Liver (tissue), 9 donors: ENCODE results near the gene CXCL14. TPM values are rescaled to one million over a fixed set of nuclear protein-coding genes. Genes with fewer than 3 reads are reported as not detected.
A peak's percentile ranks its signal among the peaks of the same experiment; 100 is the strongest.

ENCODE experiments used
- DNase-seq: peaks from one replicate; pipeline ENCODE4 v3.0.0-alpha.2; 2017; ENCODE audit warnings: low spot score
- H3K27ac ChIP-seq, 2 donors: one replicate each; pipeline ENCODE4 v1.7.0; 2013; ENCODE audit warnings: inconsistent platforms in 2 of 2, low read length in 2 of 2, control low read depth in 1 of 2, low read depth in 1 of 2, mild to moderate bottlenecking in 1 of 2
- H3K27me3 ChIP-seq, 4 donors: one replicate each; pipeline versions ENCODE4 v1.6.1 to v1.7.0; 2013; ENCODE audit warnings: low read length in 3 of 4, inconsistent platforms in 1 of 4, mild to moderate bottlenecking in 1 of 4, moderate library complexity in 1 of 4; ENCODE audit not compliant: control insufficient read depth in 4 of 4, insufficient read depth in 4 of 4
- H3K36me3 ChIP-seq, 4 donors: one replicate each; pipeline versions ENCODE4 v1.6.1 to v1.7.0; 2013; ENCODE audit warnings: low read length in 3 of 4, mild to moderate bottlenecking in 3 of 4, low read depth in 1 of 4, moderate library complexity in 1 of 4; ENCODE audit not compliant: control insufficient read depth in 4 of 4, insufficient read depth in 3 of 4
- H3K4me1 ChIP-seq, 4 donors: one replicate each; pipeline versions ENCODE4 v1.6.1 to v1.7.0; 2013; ENCODE audit warnings: low read length in 3 of 4, mild to moderate bottlenecking in 3 of 4, moderate library complexity in 1 of 4; ENCODE audit not compliant: control insufficient read depth in 4 of 4, insufficient read depth in 4 of 4
- H3K4me3 ChIP-seq, 3 donors: one replicate each; pipeline versions ENCODE4 v1.6.1 to v1.7.0; 2013; ENCODE audit warnings: low read length in 3 of 3, control low read depth in 1 of 3, low read depth in 1 of 3, mild to moderate bottlenecking in 1 of 3
- H3K9ac ChIP-seq, 2 donors: one replicate each; pipeline ENCODE4 v1.7.0; 2013; ENCODE audit warnings: low read length in 2 of 2, mild to moderate bottlenecking in 2 of 2, moderate library complexity in 2 of 2, control low read depth in 1 of 2, low read depth in 1 of 2
- H3K9me3 ChIP-seq, 4 donors: one replicate each; pipeline versions ENCODE4 v1.6.1 to v1.7.0; 2013; ENCODE audit warnings: low read length in 3 of 4; ENCODE audit not compliant: control insufficient read depth in 4 of 4
- EGR1 ChIP-seq, 2 donors: IDR thresholded peaks; 2 replicates each; pipeline ENCODE4 v1.6.1; 2016 to 2018; ENCODE audit warnings: antibody characterized with exemption in 2 of 2, low read depth in 2 of 2
- GABPA ChIP-seq, 2 donors: IDR thresholded peaks in 1 of 2; conservative IDR thresholded peaks in 1 of 2; 2 replicates each; pipeline ENCODE4 v1.6.1; 2016; ENCODE audit warnings: antibody characterized with exemption in 2 of 2, mild to moderate bottlenecking in 1 of 2, moderate library complexity in 1 of 2
- HNF4A ChIP-seq, 2 donors: conservative IDR thresholded peaks; 2 replicates each; pipeline ENCODE4 v1.6.1; 2016; ENCODE audit warnings: antibody characterized with exemption in 2 of 2, mild to moderate bottlenecking in 2 of 2
- JUND ChIP-seq, 2 donors: IDR thresholded peaks; 2 replicates each; pipeline ENCODE4 v1.6.1; 2016; ENCODE audit warnings: antibody characterized with exemption in 2 of 2
- NR2F2 ChIP-seq: IDR thresholded peaks from 2 replicates; pipeline ENCODE4 v1.6.1; 2016; ENCODE audit warnings: antibody characterized with exemption
- RAD21 ChIP-seq, 2 donors: IDR thresholded peaks; 2 replicates each; pipeline ENCODE4 v1.6.1; 2016; ENCODE audit warnings: antibody characterized with exemption in 2 of 2, mild to moderate bottlenecking in 2 of 2
- RXRA ChIP-seq, 2 donors: IDR thresholded peaks; 2 replicates each; pipeline ENCODE4 v1.6.1; 2017 to 2018; ENCODE audit warnings: antibody characterized with exemption in 2 of 2, mild to moderate bottlenecking in 1 of 2
- TAF1 ChIP-seq: conservative IDR thresholded peaks from 2 replicates; pipeline ENCODE4 v1.6.1; 2016; ENCODE audit warnings: antibody characterized with exemption, mild to moderate bottlenecking
- YY1 ChIP-seq: IDR thresholded peaks from 2 replicates; pipeline ENCODE4 v1.6.1; 2016; ENCODE audit warnings: antibody characterized with exemption, mild to moderate bottlenecking
- WGBS: extraction: QIAGEN DNeasy Blood & Tissue Kit; methylation state at CpG from one replicate; pipeline ENCODE4 v1.1.7; 2013; 5-methylcytosine and 5-hydroxymethylcytosine counted together
- polyA plus RNA-seq, 2 donors: library from polyadenylated mRNA; stranded (reverse) in 1 of 2; unstranded in 1 of 2; fragments of 200-250 nt in 1 of 2; fragments of >200 nt in 1 of 2; fragmentation: Nextera tagmentation in 1 of 2; extraction: Ambion mirVana in 1 of 2; gene quantifications; one replicate each; pipeline versions ENCODE4 v1.2.1 to v1.2.3, GENCODE V29; 2013 to 2015
- total RNA-seq, 2 donors: library from RNA; depleted of rRNA; stranded (reverse); fragments of >200 nt; gene quantifications; one replicate each; pipeline ENCODE4 v1.2.3, GENCODE V29; 2014
- TF ChIP-seq, protein P1 (sequence below): IDR thresholded peaks from 2 replicates; pipeline ENCODE4 v1.6.1; 2016; ENCODE audit warnings: antibody characterized with exemption
- TF ChIP-seq, protein P2 (sequence below): fragments of 150-350 bp; IDR thresholded peaks from 2 replicates; pipeline ENCODE4 v1.5.1; 2017; ENCODE audit warnings: improper control_type of control experiment, low read depth, low read length; ENCODE audit not compliant: missing input control
- TF ChIP-seq, protein P3 (sequence below): IDR thresholded peaks from 2 replicates; pipeline ENCODE4 v1.6.1; 2016; ENCODE audit warnings: antibody characterized with exemption
- TF ChIP-seq, protein P4 (sequence below): IDR thresholded peaks from 2 replicates; pipeline ENCODE4 v1.6.1; 2016; ENCODE audit warnings: antibody characterized with exemption, mild to moderate bottlenecking
- TF ChIP-seq, protein P5 (sequence below): IDR thresholded peaks from 2 replicates; pipeline ENCODE4 v1.6.1; 2016; ENCODE audit warnings: antibody characterized with exemption
- donor health status: healthy.
- donor health status: healthy.
- donor health status: healthy.
- donor health status: healthy.
- donor health status: healthy.

The CXCL14 gene
- total and polyA plus RNA-seq, 4 donors: 2.7 to 13.7 (median 8.3) TPM

DNA sequence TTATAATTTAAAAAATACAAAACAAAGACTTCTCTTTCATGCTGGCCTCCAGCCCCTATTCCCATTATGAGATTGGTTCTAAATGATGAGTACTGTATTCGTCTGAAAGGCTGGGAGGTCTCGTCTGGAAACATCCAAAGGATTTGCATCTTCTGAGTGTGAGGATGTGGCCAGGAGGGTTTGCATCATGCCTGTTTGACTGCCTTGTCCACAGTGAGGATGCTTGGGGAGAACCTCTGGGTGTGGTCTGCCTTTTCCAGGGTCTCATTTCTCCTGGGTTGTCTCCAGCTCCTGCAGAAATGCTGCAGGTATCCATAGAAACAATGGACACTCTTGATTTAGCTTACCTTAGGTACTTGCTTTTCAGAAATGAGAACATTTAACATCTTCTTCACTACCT is 26.4 kb upstream of the CXCL14 start:
- H3K27ac ChIP-seq: no peak overlapping the region
- WGBS: 88% methylated on average over 2 of the region's 2 CpGs
- H3K4me1 ChIP-seq: no peaks in the 10 kb centered on the region

DNA sequence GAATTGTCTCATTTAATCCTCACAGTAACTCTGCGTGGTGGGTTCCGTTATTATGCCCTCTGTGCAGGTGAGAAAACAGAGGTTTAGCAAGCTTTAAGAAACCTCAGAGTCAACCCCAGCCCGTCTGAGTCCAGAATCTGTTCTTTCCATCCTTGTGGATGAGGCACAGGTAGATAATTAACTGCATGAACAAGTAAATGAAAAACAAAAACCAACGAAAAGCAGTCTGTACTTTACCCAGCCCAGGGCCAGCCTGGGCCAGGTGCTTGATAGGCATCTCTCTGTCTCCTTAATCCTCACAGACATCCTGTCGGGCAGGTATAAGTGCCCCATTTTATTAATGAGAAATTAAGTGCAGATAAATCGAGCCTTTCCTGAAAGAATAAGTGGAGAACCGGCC is 25.3 kb upstream of the CXCL14 start:
- H3K9ac ChIP-seq: no peak overlapping the region
- DNase-seq: peak; percentile 25
- H3K4me1 ChIP-seq: no peaks in the 10 kb centered on the region
- H3K36me3 ChIP-seq: no peaks in the 10 kb centered on the region
- WGBS: 56% methylated on average over 7 of the region's 7 CpGs
- no peaks in the 10 kb centered on the region for H3K9me3 ChIP-seq
- H3K27me3 ChIP-seq: peaks cover 0 to 2% (median 0%) of the 10 kb centered on the region in 4 donors
- no peak overlapping the region for H3K4me3 ChIP-seq
- no peak overlapping the region for H3K27ac ChIP-seq
- TF ChIP-seq, protein P1, sequence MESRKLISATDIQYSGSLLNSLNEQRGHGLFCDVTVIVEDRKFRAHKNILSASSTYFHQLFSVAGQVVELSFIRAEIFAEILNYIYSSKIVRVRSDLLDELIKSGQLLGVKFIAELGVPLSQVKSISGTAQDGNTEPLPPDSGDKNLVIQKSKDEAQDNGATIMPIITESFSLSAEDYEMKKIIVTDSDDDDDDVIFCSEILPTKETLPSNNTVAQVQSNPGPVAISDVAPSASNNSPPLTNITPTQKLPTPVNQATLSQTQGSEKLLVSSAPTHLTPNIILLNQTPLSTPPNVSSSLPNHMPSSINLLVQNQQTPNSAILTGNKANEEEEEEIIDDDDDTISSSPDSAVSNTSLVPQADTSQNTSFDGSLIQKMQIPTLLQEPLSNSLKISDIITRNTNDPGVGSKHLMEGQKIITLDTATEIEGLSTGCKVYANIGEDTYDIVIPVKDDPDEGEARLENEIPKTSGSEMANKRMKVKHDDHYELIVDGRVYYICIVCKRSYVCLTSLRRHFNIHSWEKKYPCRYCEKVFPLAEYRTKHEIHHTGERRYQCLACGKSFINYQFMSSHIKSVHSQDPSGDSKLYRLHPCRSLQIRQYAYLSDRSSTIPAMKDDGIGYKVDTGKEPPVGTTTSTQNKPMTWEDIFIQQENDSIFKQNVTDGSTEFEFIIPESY: no peak
- TF ChIP-seq JUND (IDR thresholded peaks at IDR 0.05) (no peak), RAD21 (IDR thresholded peaks at IDR 0.05) (no peak), HNF4A (conservative IDR thresholded peaks at IDR 0.05) (no peak), EGR1 (IDR thresholded peaks at IDR 0.05; ENCODE audit: low read depth in 2 of 2) (no peak), YY1 (no peak), GABPA (IDR thresholded peaks at IDR 0.05 in 1 of 2, conservative IDR thresholded peaks at IDR 0.05 in 1 of 2) (no peak)
- TF ChIP-seq, protein P2, sequence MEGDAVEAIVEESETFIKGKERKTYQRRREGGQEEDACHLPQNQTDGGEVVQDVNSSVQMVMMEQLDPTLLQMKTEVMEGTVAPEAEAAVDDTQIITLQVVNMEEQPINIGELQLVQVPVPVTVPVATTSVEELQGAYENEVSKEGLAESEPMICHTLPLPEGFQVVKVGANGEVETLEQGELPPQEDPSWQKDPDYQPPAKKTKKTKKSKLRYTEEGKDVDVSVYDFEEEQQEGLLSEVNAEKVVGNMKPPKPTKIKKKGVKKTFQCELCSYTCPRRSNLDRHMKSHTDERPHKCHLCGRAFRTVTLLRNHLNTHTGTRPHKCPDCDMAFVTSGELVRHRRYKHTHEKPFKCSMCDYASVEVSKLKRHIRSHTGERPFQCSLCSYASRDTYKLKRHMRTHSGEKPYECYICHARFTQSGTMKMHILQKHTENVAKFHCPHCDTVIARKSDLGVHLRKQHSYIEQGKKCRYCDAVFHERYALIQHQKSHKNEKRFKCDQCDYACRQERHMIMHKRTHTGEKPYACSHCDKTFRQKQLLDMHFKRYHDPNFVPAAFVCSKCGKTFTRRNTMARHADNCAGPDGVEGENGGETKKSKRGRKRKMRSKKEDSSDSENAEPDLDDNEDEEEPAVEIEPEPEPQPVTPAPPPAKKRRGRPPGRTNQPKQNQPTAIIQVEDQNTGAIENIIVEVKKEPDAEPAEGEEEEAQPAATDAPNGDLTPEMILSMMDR: no peak
- TF ChIP-seq, protein P3, sequence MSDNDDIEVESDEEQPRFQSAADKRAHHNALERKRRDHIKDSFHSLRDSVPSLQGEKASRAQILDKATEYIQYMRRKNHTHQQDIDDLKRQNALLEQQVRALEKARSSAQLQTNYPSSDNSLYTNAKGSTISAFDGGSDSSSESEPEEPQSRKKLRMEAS: no peak
- TF ChIP-seq, protein P4, sequence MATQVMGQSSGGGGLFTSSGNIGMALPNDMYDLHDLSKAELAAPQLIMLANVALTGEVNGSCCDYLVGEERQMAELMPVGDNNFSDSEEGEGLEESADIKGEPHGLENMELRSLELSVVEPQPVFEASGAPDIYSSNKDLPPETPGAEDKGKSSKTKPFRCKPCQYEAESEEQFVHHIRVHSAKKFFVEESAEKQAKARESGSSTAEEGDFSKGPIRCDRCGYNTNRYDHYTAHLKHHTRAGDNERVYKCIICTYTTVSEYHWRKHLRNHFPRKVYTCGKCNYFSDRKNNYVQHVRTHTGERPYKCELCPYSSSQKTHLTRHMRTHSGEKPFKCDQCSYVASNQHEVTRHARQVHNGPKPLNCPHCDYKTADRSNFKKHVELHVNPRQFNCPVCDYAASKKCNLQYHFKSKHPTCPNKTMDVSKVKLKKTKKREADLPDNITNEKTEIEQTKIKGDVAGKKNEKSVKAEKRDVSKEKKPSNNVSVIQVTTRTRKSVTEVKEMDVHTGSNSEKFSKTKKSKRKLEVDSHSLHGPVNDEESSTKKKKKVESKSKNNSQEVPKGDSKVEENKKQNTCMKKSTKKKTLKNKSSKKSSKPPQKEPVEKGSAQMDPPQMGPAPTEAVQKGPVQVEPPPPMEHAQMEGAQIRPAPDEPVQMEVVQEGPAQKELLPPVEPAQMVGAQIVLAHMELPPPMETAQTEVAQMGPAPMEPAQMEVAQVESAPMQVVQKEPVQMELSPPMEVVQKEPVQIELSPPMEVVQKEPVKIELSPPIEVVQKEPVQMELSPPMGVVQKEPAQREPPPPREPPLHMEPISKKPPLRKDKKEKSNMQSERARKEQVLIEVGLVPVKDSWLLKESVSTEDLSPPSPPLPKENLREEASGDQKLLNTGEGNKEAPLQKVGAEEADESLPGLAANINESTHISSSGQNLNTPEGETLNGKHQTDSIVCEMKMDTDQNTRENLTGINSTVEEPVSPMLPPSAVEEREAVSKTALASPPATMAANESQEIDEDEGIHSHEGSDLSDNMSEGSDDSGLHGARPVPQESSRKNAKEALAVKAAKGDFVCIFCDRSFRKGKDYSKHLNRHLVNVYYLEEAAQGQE: no peak
- TF ChIP-seq, protein P5, sequence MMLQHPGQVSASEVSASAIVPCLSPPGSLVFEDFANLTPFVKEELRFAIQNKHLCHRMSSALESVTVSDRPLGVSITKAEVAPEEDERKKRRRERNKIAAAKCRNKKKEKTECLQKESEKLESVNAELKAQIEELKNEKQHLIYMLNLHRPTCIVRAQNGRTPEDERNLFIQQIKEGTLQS: no peak

More for the DNA sequence above, 26.4 kb upstream of the CXCL14 start:
- Histone ChIP-seq H3K9me3 (no peaks in the 10 kb centered on the region), H3K27me3 (peaks cover 0 to 2% (median 0%) of the 10 kb centered on the region in 4 donors), H3K9ac (no peak overlapping the region), H3K36me3 (no peaks in the 10 kb centered on the region), H3K4me3 (no peak overlapping the region)
- TF ChIP-seq, protein P1: no peak
- TF ChIP-seq, protein P5: no peak
- TF ChIP-seq RXRA (IDR thresholded peaks at IDR 0.05) (no peak), YY1 (no peak), TAF1 (no peak), NR2F2 (no peak), RAD21 (IDR thresholded peaks at IDR 0.05) (no peak)
- TF ChIP-seq, protein P4: no peak
- DNase-seq: peak; percentile 0
